PC-9 (cell line): ENCODE data around the gene WNK2.

Experiments used
- CTCF ChIP-seq: fragments of 200-600 bp; sonication (generic); conservative IDR thresholded peaks from 2 replicates; pipeline ENCODE4 v1.6.1; 2017; ENCODE audit warnings: mixed run types, antibody characterized with exemption, mild to moderate bottlenecking, moderate library complexity
- EZH2 ChIP-seq: fragments of 200-600 bp; sonication (generic); IDR thresholded peaks from 2 replicates; pipeline ENCODE4 v1.8.0; 2017; ENCODE audit warnings: antibody characterized with exemption, low read depth

GRCh38 chr9:93159601-93160471 is 24.1 kb upstream of the WNK2 start:
- TF ChIP-seq CTCF (peak; percentile 98), EZH2 (no peak)
